Right lobe of liver (tissue), 6 donors: ENCODE results near the gene CPNE4. TPM values are rescaled to one million over a fixed set of nuclear protein-coding genes. Genes with fewer than 3 reads are reported as not detected.

Experiments used
- ATAC-seq, 4 donors: fragments of 200-7000 bp; cut with Tn5 transposase; one replicate each; pipeline ENCODE4 v1.9.1; 2020; ENCODE audit warnings: mild to moderate bottlenecking in 4 of 4, moderate library complexity in 4 of 4
- DNase-seq, 3 donors: peaks; one replicate each; pipeline ENCODE4 v3.0.0-alpha.2; 2020
- H3K27ac ChIP-seq, 3 donors: fragments of 200-600 bp; one replicate each; pipeline ENCODE4 v1.8.0; 2022
- H3K27me3 ChIP-seq, 2 donors: fragments of 200-600 bp; one replicate each; pipeline ENCODE4 v1.8.0; 2022
- H3K36me3 ChIP-seq, 4 donors: fragments of 200-600 bp; sonication (generic) in 1 of 4; one replicate each; pipeline versions ENCODE4 v1.5.1 to v1.8.0; 2017 to 2022; ENCODE audit warnings: control low read depth in 1 of 4
- H3K4me1 ChIP-seq, 4 donors: fragments of 200-600 bp; sonication (generic) in 1 of 4; one replicate each; pipeline versions ENCODE4 v1.5.1 to v1.8.0; 2017 to 2022; ENCODE audit warnings: control low read depth in 1 of 4
- H3K4me3 ChIP-seq, 3 donors: fragments of 200-600 bp; one replicate each; pipeline ENCODE4 v1.8.0; 2022
- H3K9me3 ChIP-seq, 4 donors: fragments of 200-600 bp; sonication (generic) in 1 of 4; one replicate each; pipeline versions ENCODE4 v1.5.1 to v1.8.0; 2017 to 2022; ENCODE audit warnings: control low read depth in 1 of 4
- CTCF ChIP-seq, 4 donors: fragments of 200-600 bp in 3 of 4; fragments of 450-650 bp in 1 of 4; IDR thresholded peaks; one replicate each; pipeline versions ENCODE4 v1.5.1 to v1.8.0; 2016 to 2022; ENCODE audit warnings: antibody characterized with exemption in 4 of 4, mild to moderate bottlenecking in 2 of 4
- POLR2A ChIP-seq: fragments of 450-650 bp; IDR thresholded peaks from one replicate; pipeline ENCODE4 v1.6.1; 2017; ENCODE audit warnings: antibody characterized with exemption, mild to moderate bottlenecking
- WGBS: methylation state at CpG from one replicate; pipeline ENCODE4 v1.1.6; 2018; ENCODE audit warnings: low coverage, low lambda C conversion rate; ENCODE audit not compliant: insufficient coverage; ENCODE audit errors: missing lambda C conversion rate; 5-methylcytosine and 5-hydroxymethylcytosine counted together
- intact Hi-C, 2 donors: fragments of 100-400 bp; cut with DNase I; formaldehyde crosslinking; loops; one replicate each; pipeline versions ENCODE4 v1.11.2 to v1.14.1; 2022
- total RNA-seq, 6 experiments: library from RNA; depleted of rRNA in 2 of 6; stranded (reverse); fragments of >200 nt in 2 of 6; fragmentation: NEBNext Ultra II Directional in 3 of 6; extraction: Animal tissue kit (Norgen Biotek cat#: 25700) in 3 of 6; gene quantifications; one replicate each; pipeline versions ENCODE4 v1.1.0 to v1.2.4, GENCODE V29; 2016 to 2023
- donor health status: DM: no; HTN: yes; CAD: no.
- donor health status: DM: no; HTN: no; CAD: no.
- donor health status: DM: no; HTN: no; CAD: no.
- donor health status: DM: no; HTN: yes; CAD: no.
- donor health status: DM: no; HTN: yes; CAD: no.

Gene CPNE4
- total RNA-seq, 6 experiments from 2014 or later = not detected

GRCh38 chr3:131733086-131733841, 301.6 kb downstream of the CPNE4 start:
- H3K27ac ChIP-seq = no peak overlapping the region
- WGBS = 44% methylated on average over 5 of the region's 5 CpGs
- H3K27me3 ChIP-seq = no peaks in the 10 kb centered on the region
- TF ChIP-seq CTCF (IDR thresholded peaks at IDR 0.05) (no peak), POLR2A (no peak)
- no peaks in the 10 kb centered on the region for H3K36me3 ChIP-seq
- no peak for ATAC-seq
- no peaks in the 10 kb centered on the region for H3K4me1 ChIP-seq
- no peak overlapping the region for H3K4me3 ChIP-seq
- DNase-seq = no peak
- intact Hi-C loops = no loop called here
- H3K9me3 ChIP-seq = no peaks in the 10 kb centered on the region

- Histone ChIP-seq H3K4me1 (no peaks in the 10 kb centered on the region), H3K27ac (no peak overlapping the region), H3K27me3 (no peaks in the 10 kb centered on the region), H3K4me3 (no peak overlapping the region), H3K9me3 (no peaks in the 10 kb centered on the region), H3K36me3 (no peaks in the 10 kb centered on the region)
- intact Hi-C loops = no loop called here
- no peak for TF ChIP-seq POLR2A
- TF ChIP-seq CTCF (IDR thresholded peaks at IDR 0.05) = no peak
- no peak for DNase-seq
- no peak for ATAC-seq
- 59% methylated on average over 2 of the region's 2 CpGs for WGBS
Measured at GRCh38 chr3:131731709-131732108, 303.1 kb downstream of the CPNE4 start.

GRCh38 chr3:131730581-131730980, 304.2 kb downstream of the CPNE4 start:
- DNase-seq = no peak
- H3K27me3 ChIP-seq = no peaks in the 10 kb centered on the region
- WGBS = 19% methylated on average over 1 of the region's 1 CpG
- no peak for ATAC-seq
- no peaks in the 10 kb centered on the region for H3K36me3 ChIP-seq
- no peak overlapping the region for H3K4me3 ChIP-seq
- no peak for TF ChIP-seq POLR2A
- TF ChIP-seq CTCF (IDR thresholded peaks at IDR 0.05) = no peak
- H3K27ac ChIP-seq = no peak overlapping the region
- H3K4me1 ChIP-seq = no peaks in the 10 kb centered on the region
- no peaks in the 10 kb centered on the region for H3K9me3 ChIP-seq
- intact Hi-C loops = no loop called here

GRCh38 chr3:131729643-131730017, 305.2 kb downstream of the CPNE4 start:
- 50% methylated on average over 1 of the region's 1 CpG for WGBS
- intact Hi-C loops = no loop called here
- H3K27ac ChIP-seq = no peak overlapping the region
- H3K4me3 ChIP-seq = no peak overlapping the region
- ATAC-seq (no peak), DNase-seq (no peak)
- TF ChIP-seq CTCF (IDR thresholded peaks at IDR 0.05) (no peak), POLR2A (no peak)
- no peaks in the 10 kb centered on the region for H3K27me3 ChIP-seq
- H3K4me1 ChIP-seq = no peaks in the 10 kb centered on the region
- H3K9me3 ChIP-seq = no peaks in the 10 kb centered on the region
- no peaks in the 10 kb centered on the region for H3K36me3 ChIP-seq
